K562 (cell line): ENCODE measurements around the gene FANK1.

Source experiments
- POLR2A ChIP-seq: fragments of 450-650 bp; conservative IDR thresholded peaks from 2 replicates; pipeline ENCODE4 v1.6.1; 2016
- SMAD1 ChIP-seq: fragments of 150-350 bp; IDR thresholded peaks from 2 replicates; pipeline ENCODE4 v1.6.1; 2014; ENCODE audit warnings: low read length, low read depth; ENCODE audit not compliant: partially characterized antibody
- TF ChIP-seq, protein P1 (sequence below): sonication (generic); formaldehyde crosslinking; IDR thresholded peaks from 2 replicates; pipeline ENCODE4 v1.8.1; 2023; ENCODE audit warnings: missing genetic modification reagents, mild to moderate bottlenecking, borderline replicate concordance

DNA sequence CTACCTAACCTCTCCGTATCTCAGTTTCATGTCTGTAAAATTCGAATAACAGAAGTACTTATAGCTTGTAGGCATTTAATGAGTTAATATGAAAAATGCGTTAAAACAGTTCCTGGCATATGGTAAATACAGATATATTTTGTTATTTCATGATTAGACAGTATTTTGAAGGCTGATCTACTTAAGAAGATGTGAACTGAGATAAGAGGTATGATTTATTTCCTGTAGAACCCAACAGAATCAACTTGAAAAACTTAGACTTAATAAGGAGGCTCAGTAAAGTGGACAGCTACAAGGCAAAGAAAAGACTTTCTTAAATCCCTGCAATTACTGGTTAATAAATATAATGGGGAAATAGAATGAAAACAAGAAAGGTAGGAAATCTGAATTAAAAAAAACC lies 103.3 kb downstream of the FANK1 start:
- TF ChIP-seq SMAD1 (no peak), POLR2A (no peak)
- TF ChIP-seq, protein P1, sequence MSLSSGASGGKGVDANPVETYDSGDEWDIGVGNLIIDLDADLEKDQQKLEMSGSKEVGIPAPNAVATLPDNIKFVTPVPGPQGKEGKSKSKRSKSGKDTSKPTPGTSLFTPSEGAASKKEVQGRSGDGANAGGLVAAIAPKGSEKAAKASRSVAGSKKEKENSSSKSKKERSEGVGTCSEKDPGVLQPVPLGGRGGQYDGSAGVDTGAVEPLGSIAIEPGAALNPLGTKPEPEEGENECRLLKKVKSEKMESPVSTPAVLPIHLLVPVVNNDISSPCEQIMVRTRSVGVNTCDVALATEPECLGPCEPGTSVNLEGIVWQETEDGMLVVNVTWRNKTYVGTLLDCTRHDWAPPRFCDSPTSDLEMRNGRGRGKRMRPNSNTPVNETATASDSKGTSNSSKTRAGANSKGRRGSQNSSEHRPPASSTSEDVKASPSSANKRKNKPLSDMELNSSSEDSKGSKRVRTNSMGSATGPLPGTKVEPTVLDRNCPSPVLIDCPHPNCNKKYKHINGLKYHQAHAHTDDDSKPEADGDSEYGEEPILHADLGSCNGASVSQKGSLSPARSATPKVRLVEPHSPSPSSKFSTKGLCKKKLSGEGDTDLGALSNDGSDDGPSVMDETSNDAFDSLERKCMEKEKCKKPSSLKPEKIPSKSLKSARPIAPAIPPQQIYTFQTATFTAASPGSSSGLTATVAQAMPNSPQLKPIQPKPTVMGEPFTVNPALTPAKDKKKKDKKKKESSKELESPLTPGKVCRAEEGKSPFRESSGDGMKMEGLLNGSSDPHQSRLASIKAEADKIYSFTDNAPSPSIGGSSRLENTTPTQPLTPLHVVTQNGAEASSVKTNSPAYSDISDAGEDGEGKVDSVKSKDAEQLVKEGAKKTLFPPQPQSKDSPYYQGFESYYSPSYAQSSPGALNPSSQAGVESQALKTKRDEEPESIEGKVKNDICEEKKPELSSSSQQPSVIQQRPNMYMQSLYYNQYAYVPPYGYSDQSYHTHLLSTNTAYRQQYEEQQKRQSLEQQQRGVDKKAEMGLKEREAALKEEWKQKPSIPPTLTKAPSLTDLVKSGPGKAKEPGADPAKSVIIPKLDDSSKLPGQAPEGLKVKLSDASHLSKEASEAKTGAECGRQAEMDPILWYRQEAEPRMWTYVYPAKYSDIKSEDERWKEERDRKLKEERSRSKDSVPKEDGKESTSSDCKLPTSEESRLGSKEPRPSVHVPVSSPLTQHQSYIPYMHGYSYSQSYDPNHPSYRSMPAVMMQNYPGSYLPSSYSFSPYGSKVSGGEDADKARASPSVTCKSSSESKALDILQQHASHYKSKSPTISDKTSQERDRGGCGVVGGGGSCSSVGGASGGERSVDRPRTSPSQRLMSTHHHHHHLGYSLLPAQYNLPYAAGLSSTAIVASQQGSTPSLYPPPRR (CRISPR knock-in tag), result no peak
